ENCODE data around the gene IDE. TPM values are rescaled to one million over a fixed set of nuclear protein-coding genes. Genes with fewer than 3 reads are reported as not detected.
"Not testable (repeated sequence)": the region's sequence is repeated elsewhere in the genome, so short reads cannot be mapped to it uniquely, and the experiment has no call there.

IDE gene
- total RNA-seq, 1 donor from 2014 or later: 51.1 TPM

- Mint-ChIP-seq H3K27me3 (ENCODE audit: low read depth) (no peaks in the 10 kb centered on the region), H3K4me3 (no peak overlapping the region), H3K9me3 (no peaks in the 10 kb centered on the region), H3K27ac (ENCODE audit: unreplicated experiment) (no peak overlapping the region), H3K4me1 (peaks cover 9% of the 10 kb centered on the region), H3K36me3 (ENCODE audit: low read depth) (no peaks in the 10 kb centered on the region)
- DNase-seq (ENCODE audit: low read depth, low spot score): no peak
- no peak for TF ChIP-seq CTCF (conservative IDR thresholded peaks at IDR 0.05)
These were observed 169.1 kb downstream of the IDE start for GRCh38 chr10:92404612-92405418.

- H3K4me3 Mint-ChIP-seq; H3K27me3 Mint-ChIP-seq (ENCODE audit: low read depth); H3K9me3 Mint-ChIP-seq; H3K4me1 Mint-ChIP-seq; H3K27ac Mint-ChIP-seq (ENCODE audit: unreplicated experiment); H3K36me3 Mint-ChIP-seq (ENCODE audit: low read depth); DNase-seq (ENCODE audit: low read depth, low spot score): not testable (repeated sequence)
These were observed 171.7 kb downstream of the IDE start for GRCh38 chr10:92402234-92402633.

Other genes starting within 250 kb of the IDE start
- gene KIF11, start 19.0 kb upstream of the IDE start, total RNA-seq: 70.8 and 71.5 TPM in 2 replicates
- gene HHEX, start 115.9 kb upstream of the IDE start, total RNA-seq: not detected in 2 replicates